NCI-H2029 treated with DMSO at 0.1 percent for 48 hours (cell line): ENCODE data around the gene NXPH4.

Experiments
- DNase-seq: peaks from one replicate; lab custom pipeline; 2025; lab: John Stamatoyannopoulos, UW

The NXPH4 gene

GRCh38 chr12:57232156-57232756 is 15.7 kb downstream of the NXPH4 start:
- no peak for DNase-seq

GRCh38 chr12:57233357-57234232 is 17.0 kb downstream of the NXPH4 start:
- no peak for DNase-seq

- no peak for DNase-seq
Measured at GRCh38 chr12:57234233-57234570, 17.6 kb downstream of the NXPH4 start.

GRCh38 chr12:57234571-57235016 is 18.0 kb downstream of the NXPH4 start:
- no peak for DNase-seq

- no peak for DNase-seq
Measured at GRCh38 chr12:57235017-57235727, 18.6 kb downstream of the NXPH4 start.

- DNase-seq: no peak
Measured at GRCh38 chr12:57235728-57236131, 19.1 kb downstream of the NXPH4 start.

GRCh38 chr12:57236201-57236924 is 19.8 kb downstream of the NXPH4 start:
- no peak for DNase-seq

GRCh38 chr12:57236925-57237595 is 20.5 kb downstream of the NXPH4 start:
- no peak for DNase-seq

GRCh38 chr12:57237596-57237931 is 21.0 kb downstream of the NXPH4 start:
- peak; percentile 23 for DNase-seq

- DNase-seq: no peak
Measured at GRCh38 chr12:57237932-57238853, 21.6 kb downstream of the NXPH4 start.

GRCh38 chr12:57238854-57239554 is 22.4 kb downstream of the NXPH4 start:
- peak; percentile 76 for DNase-seq

- DNase-seq: peak; percentile 33
Measured at GRCh38 chr12:57239587-57240065, 23.0 kb downstream of the NXPH4 start.

GRCh38 chr12:57240066-57240921 is 23.7 kb downstream of the NXPH4 start:
- peak; percentile 56 for DNase-seq

GRCh38 chr12:57240926-57241401 is 24.4 kb downstream of the NXPH4 start:
- DNase-seq: no peak

- DNase-seq: no peak
Measured at GRCh38 chr12:57241402-57242310, 25.1 kb downstream of the NXPH4 start.

- peak; percentile 89 for DNase-seq
Measured at GRCh38 chr12:57242329-57242690, 25.7 kb downstream of the NXPH4 start.

- DNase-seq: peak; percentile 89
Measured at GRCh38 chr12:57242691-57243454, 26.3 kb downstream of the NXPH4 start.
